SK-N-SH treated with all-trans-retinoic acid at 6 μM for 48 hours (cell line): Measurements from ENCODE around the gene IL17RD.
A peak's percentile ranks its signal among the peaks of the same experiment; 100 is the strongest.

Experiments
- ATAC-seq: fragments of 200-7000 bp; cut with Tn5 transposase; 3 replicates; pipeline ENCODE4 v1.9.1; 2020; ENCODE audit warnings: mild to moderate bottlenecking, moderate library complexity
- ARNTL ChIP-seq: fragments of 450-650 bp; formaldehyde crosslinking; IDR thresholded peaks from 2 replicates; pipeline ENCODE4 v1.5.0; 2020; ENCODE audit warnings: low read depth, mild to moderate bottlenecking, moderate library complexity, borderline replicate concordance
- BACH2 ChIP-seq: fragments of 250-450 bp; sonication (Bioruptor Pico); IDR thresholded peaks from 2 replicates; pipeline ENCODE4 v1.9.0; 2021; ENCODE audit warnings: mild to moderate bottlenecking, borderline replicate concordance
- CSDC2 ChIP-seq: fragments of 250-450 bp; sonication (Bioruptor Pico); IDR thresholded peaks from 2 replicates; pipeline ENCODE4 v1.5.0; 2020; ENCODE audit warnings: mild to moderate bottlenecking, moderate library complexity
- CSRNP3 ChIP-seq: fragments of 250-450 bp; sonication (Bioruptor Pico); IDR thresholded peaks from 2 replicates; pipeline ENCODE4 v1.5.1; 2021; ENCODE audit warnings: mild to moderate bottlenecking, moderate library complexity
- ESRRG ChIP-seq: fragments of 250-450 bp; sonication (Bioruptor Pico); IDR thresholded peaks from 2 replicates; pipeline ENCODE4 v1.6.1; 2021; ENCODE audit warnings: mild to moderate bottlenecking
- GLIS3 ChIP-seq: fragments of 250-450 bp; sonication (Bioruptor Pico); IDR thresholded peaks from 2 replicates; pipeline ENCODE4 v1.5.0; 2020; ENCODE audit warnings: mild to moderate bottlenecking, moderate library complexity
- ISL1 ChIP-seq: fragments of 250-450 bp; sonication (Bioruptor Pico); IDR thresholded peaks from 2 replicates; pipeline ENCODE4 v2.1.2; 2022; ENCODE audit warnings: mild to moderate bottlenecking, moderate library complexity
- OSR1 ChIP-seq: fragments of 250-450 bp; sonication (Bioruptor Pico); IDR thresholded peaks from 2 replicates; pipeline ENCODE4 v1.8.0; 2022; ENCODE audit warnings: moderate library complexity, mild to moderate bottlenecking, inconsistent platforms
- PPARA ChIP-seq: fragments of 250-450 bp; sonication (Bioruptor Pico); IDR thresholded peaks from 2 replicates; pipeline ENCODE4 v1.5.0; 2020; ENCODE audit warnings: mild to moderate bottlenecking, borderline replicate concordance
- RARB ChIP-seq: fragments of 250-450 bp; sonication (Bioruptor Pico); IDR thresholded peaks from 2 replicates; pipeline ENCODE4 v1.8.0; 2021; ENCODE audit warnings: mild to moderate bottlenecking, moderate library complexity
- SNAI2 ChIP-seq: fragments of 250-450 bp; sonication (Bioruptor Pico); IDR thresholded peaks from 2 replicates; pipeline ENCODE4 v1.5.0; 2020; ENCODE audit warnings: mild to moderate bottlenecking, moderate library complexity
- TCF4 ChIP-seq: fragments of 250-450 bp; sonication (Bioruptor Pico); IDR thresholded peaks from 2 replicates; pipeline ENCODE4 v1.8.0; 2021; ENCODE audit warnings: mild to moderate bottlenecking, moderate library complexity, borderline replicate concordance
- TOX ChIP-seq: fragments of 250-450 bp; sonication (Bioruptor Pico); IDR thresholded peaks from 2 replicates; pipeline ENCODE4 v1.8.0; 2021; ENCODE audit warnings: mild to moderate bottlenecking, moderate library complexity, borderline replicate concordance
- TSHZ2 ChIP-seq: fragments of 250-450 bp; sonication (Bioruptor Pico); IDR thresholded peaks from 2 replicates; pipeline ENCODE4 v1.5.0; 2020; ENCODE audit warnings: mild to moderate bottlenecking, moderate library complexity
- ZC3H10 ChIP-seq: fragments of 250-450 bp; sonication (Bioruptor Pico); IDR thresholded peaks from 2 replicates; pipeline ENCODE4 v1.5.1; 2021; ENCODE audit warnings: mild to moderate bottlenecking, moderate library complexity
- ZFP3 ChIP-seq: fragments of 250-450 bp; sonication (Bioruptor Pico); IDR thresholded peaks from 2 replicates; pipeline ENCODE4 v1.5.0; 2020; ENCODE audit warnings: mild to moderate bottlenecking, moderate library complexity
- ZFP30 ChIP-seq: fragments of 450-650 bp; formaldehyde crosslinking; IDR thresholded peaks from 2 replicates; pipeline ENCODE4 v1.5.0; 2022; ENCODE audit warnings: mild to moderate bottlenecking, moderate library complexity
- ZNF565 ChIP-seq: fragments of 450-650 bp; formaldehyde crosslinking; conservative IDR thresholded peaks from 2 replicates; pipeline ENCODE4 v1.5.0; 2020; ENCODE audit warnings: low read depth, mild to moderate bottlenecking, moderate library complexity
- ZNF70 ChIP-seq: fragments of 450-650 bp; formaldehyde crosslinking; IDR thresholded peaks from 2 replicates; pipeline ENCODE4 v1.5.0; 2020; ENCODE audit warnings: mild to moderate bottlenecking, moderate library complexity
- ZNF8 ChIP-seq: fragments of 450-650 bp; formaldehyde crosslinking; IDR thresholded peaks from 2 replicates; pipeline ENCODE4 v1.5.0; 2020; ENCODE audit warnings: mild to moderate bottlenecking, moderate library complexity
- TF ChIP-seq, protein P1 (sequence below): fragments of 250-450 bp; sonication (Bioruptor Pico); IDR thresholded peaks from 2 replicates; pipeline ENCODE4 v1.8.0; 2021; ENCODE audit warnings: low read depth, mild to moderate bottlenecking, moderate library complexity, borderline replicate concordance

The IL17RD gene

GRCh38 chr3:57160076-57160764, 4.9 kb downstream of the IL17RD start:
- TF ChIP-seq TCF4 = no peak
- no peak for TF ChIP-seq BACH2 (CRISPR knock-in tag)
- TF ChIP-seq CSDC2 (CRISPR knock-in tag) = no peak
- no peak for TF ChIP-seq ZFP3 (CRISPR knock-in tag)
- TF ChIP-seq TOX (CRISPR knock-in tag) = no peak
- TF ChIP-seq ZFP30 (CRISPR knock-in tag) = no peak
- no peak for TF ChIP-seq ZNF565 (CRISPR knock-in tag)
- ATAC-seq = no peak

DNA sequence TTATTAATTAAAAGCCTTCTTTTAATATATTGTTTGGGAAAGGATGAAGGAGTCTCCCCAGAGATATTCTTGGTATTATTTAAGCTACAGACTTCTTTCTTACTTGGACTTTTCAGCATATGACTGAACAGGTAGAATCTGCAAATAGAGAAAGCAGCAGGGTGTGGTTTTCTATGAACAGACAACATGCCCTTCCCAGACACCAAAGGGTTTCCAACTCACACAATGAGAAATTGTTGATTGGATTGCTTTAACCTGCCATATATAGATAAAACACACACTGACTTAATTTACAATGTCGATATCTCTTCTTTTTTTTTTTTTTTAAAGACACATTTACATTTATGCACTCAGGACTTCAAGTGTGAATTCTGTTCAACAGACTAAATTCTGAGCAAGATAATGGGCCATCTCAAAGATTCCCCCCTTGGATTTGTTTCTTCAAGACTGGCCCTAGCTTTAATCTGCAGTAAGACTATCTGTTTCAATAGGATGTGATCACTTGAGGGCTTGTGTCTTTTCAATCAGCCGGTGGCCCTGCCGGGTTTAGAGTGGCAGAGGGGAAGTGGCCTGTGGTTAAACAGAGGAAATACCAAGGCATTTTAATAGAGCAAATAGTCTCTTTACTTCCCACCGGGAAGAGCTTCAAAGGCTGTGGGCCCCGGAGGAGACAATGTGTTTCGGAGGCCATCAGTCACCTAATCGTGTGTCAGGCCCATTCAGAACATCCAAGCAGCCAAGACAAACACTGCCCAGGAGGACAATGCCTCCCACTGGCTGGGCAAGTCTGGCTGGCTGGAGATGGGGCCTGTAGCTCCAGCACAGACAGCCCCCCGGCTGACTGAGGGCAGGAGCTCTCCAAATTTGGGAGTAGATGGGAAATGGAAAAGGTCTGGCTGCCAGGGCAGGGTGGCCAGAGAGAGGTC, 6.1 kb downstream of the IL17RD start:
- no peak for TF ChIP-seq ISL1
- TF ChIP-seq ZNF8 (CRISPR knock-in tag) = peak; percentile 61; the same call in 1 of the 2 replicates
- no peak for ATAC-seq

- TF ChIP-seq GLIS3 (CRISPR knock-in tag) (no peak), TSHZ2 (CRISPR knock-in tag) (0 out of 2 replicates have a peak, but pooled peaks have one; percentile 33), TCF4 (peak; percentile 30; the same call in 1 of the 2 replicates)
- ATAC-seq = no peak
Observed at GRCh38 chr3:57158325-57158724, 6.8 kb downstream of the IL17RD start.

- no peak for ATAC-seq
- no peak for TF ChIP-seq TOX (CRISPR knock-in tag)
- no peak for TF ChIP-seq TCF4
- TF ChIP-seq TSHZ2 (CRISPR knock-in tag) = no peak
- no peak for TF ChIP-seq RARB (CRISPR knock-in tag)
- no peak for TF ChIP-seq CSDC2 (CRISPR knock-in tag)
- TF ChIP-seq ESRRG (CRISPR knock-in tag) = no peak
- no peak for TF ChIP-seq CSRNP3 (CRISPR knock-in tag)
- no peak for TF ChIP-seq OSR1 (CRISPR knock-in tag)
- no peak for TF ChIP-seq ZNF8 (CRISPR knock-in tag)
- TF ChIP-seq GLIS3 (CRISPR knock-in tag) = no peak
- TF ChIP-seq ZNF565 (CRISPR knock-in tag) = no peak
- no peak for TF ChIP-seq SNAI2 (CRISPR knock-in tag)
Observed at GRCh38 chr3:57157545-57157944, 7.6 kb downstream of the IL17RD start.

GRCh38 chr3:57155310-57155643, 9.9 kb downstream of the IL17RD start:
- no peak for ATAC-seq
- no peak for TF ChIP-seq ZNF8 (CRISPR knock-in tag)
- TF ChIP-seq ZFP30 (CRISPR knock-in tag) = no peak
- TF ChIP-seq ESRRG (CRISPR knock-in tag) = no peak
- TF ChIP-seq, protein P1, sequence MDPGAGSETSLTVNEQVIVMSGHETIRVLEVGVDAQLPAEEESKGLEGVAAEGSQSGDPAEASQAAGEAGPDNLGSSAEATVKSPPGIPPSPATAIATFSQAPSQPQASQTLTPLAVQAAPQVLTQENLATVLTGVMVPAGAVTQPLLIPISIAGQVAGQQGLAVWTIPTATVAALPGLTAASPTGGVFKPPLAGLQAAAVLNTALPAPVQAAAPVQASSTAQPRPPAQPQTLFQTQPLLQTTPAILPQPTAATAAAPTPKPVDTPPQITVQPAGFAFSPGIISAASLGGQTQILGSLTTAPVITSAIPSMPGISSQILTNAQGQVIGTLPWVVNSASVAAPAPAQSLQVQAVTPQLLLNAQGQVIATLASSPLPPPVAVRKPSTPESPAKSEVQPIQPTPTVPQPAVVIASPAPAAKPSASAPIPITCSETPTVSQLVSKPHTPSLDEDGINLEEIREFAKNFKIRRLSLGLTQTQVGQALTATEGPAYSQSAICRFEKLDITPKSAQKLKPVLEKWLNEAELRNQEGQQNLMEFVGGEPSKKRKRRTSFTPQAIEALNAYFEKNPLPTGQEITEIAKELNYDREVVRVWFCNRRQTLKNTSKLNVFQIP (CRISPR knock-in tag) = no peak
- TF ChIP-seq ISL1 = no peak
- TF ChIP-seq GLIS3 (CRISPR knock-in tag) = no peak
- no peak for TF ChIP-seq CSDC2 (CRISPR knock-in tag)
- no peak for TF ChIP-seq RARB (CRISPR knock-in tag)
- no peak for TF ChIP-seq SNAI2 (CRISPR knock-in tag)
- TF ChIP-seq ZFP3 (CRISPR knock-in tag) = no peak
- no peak for TF ChIP-seq ZC3H10 (CRISPR knock-in tag)
- TF ChIP-seq ZNF70 (CRISPR knock-in tag) = no peak
- no peak for TF ChIP-seq ARNTL (CRISPR knock-in tag)
- no peak for TF ChIP-seq TCF4
- no peak for TF ChIP-seq CSRNP3 (CRISPR knock-in tag)
- no peak for TF ChIP-seq PPARA
